Prostate gland (tissue), 2 donors: Measurements from ENCODE around the gene UCHL1.

Source experiments
- POLR2A ChIP-seq: fragments of 450-650 bp; IDR thresholded peaks from one replicate; pipeline ENCODE4 v1.6.1; 2016; ENCODE audit warnings: antibody characterized with exemption, mild to moderate bottlenecking
- TF ChIP-seq, protein P1 (sequence below), 4 experiments: fragments of 200-600 bp in 2 of 4; fragments of 450-650 bp in 2 of 4; sonication (generic) in 2 of 4; IDR thresholded peaks; 1 replicate in 3 of 4; 2 replicates in 1 of 4; pipeline ENCODE4 v1.5.1; 2016 to 2019; ENCODE audit warnings: antibody characterized with exemption in 4 of 4, mild to moderate bottlenecking in 2 of 4, moderate library complexity in 2 of 4

DNA sequence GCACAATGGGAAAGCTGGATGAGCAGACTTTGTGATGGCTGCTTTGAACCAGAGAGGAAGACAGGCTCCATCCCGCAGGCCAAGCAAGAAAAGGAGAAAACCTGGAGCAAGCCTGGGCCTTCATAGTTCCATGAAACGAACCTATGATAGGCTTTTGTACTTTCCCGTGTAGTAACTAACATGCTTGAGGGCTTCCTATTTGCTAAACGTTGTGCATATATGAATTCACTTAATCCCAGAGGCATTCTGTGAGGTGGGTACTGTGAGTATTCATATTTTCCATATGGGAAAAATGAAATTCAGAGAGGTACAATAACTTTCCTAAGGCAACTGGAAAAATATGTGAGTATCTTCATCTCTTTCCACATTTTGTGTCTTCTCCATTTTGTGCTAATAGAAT, 28.8 kb upstream of the UCHL1 start:
- TF ChIP-seq POLR2A: no peak
- TF ChIP-seq, protein P1, sequence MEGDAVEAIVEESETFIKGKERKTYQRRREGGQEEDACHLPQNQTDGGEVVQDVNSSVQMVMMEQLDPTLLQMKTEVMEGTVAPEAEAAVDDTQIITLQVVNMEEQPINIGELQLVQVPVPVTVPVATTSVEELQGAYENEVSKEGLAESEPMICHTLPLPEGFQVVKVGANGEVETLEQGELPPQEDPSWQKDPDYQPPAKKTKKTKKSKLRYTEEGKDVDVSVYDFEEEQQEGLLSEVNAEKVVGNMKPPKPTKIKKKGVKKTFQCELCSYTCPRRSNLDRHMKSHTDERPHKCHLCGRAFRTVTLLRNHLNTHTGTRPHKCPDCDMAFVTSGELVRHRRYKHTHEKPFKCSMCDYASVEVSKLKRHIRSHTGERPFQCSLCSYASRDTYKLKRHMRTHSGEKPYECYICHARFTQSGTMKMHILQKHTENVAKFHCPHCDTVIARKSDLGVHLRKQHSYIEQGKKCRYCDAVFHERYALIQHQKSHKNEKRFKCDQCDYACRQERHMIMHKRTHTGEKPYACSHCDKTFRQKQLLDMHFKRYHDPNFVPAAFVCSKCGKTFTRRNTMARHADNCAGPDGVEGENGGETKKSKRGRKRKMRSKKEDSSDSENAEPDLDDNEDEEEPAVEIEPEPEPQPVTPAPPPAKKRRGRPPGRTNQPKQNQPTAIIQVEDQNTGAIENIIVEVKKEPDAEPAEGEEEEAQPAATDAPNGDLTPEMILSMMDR (IDR thresholded peaks at IDR 0.05): no peak
